Activated CD8-positive, alpha-beta memory T cell treated with anti-CD3 and anti-CD28 coated beads for 4 hours (primary cell): ENCODE results near the gene RASD2.

Source experiments
- DNase-seq, 2 donors: peaks; one replicate each; pipeline ENCODE4 v3.0.0-alpha.2; 2020; ENCODE audit warnings: low read depth in 2 of 2

Gene RASD2

DNA sequence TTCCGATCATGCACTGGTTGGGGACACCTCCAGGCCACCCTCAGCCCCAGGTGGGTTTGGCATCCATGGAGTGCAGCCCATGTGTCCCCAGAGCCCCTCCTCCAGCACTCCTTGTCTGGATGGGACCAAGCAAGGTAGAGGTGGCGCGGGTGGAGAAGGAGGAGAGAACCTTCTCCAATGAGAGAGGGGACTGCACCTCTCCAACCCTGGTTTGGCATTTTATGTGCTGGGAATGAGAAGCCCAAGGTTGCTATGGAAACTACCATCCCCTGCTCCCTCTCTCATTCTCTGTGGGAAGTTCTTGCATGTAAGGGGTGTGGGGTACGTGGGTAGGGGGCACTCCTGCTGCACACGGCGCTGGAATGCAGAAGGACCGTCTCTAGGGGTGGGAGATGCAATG, 21.8 kb upstream of the RASD2 start:
- no peak for DNase-seq

- DNase-seq = no peak
Measured at GRCh38 chr22:35519306-35520000, 21.2 kb upstream of the RASD2 start.

DNA sequence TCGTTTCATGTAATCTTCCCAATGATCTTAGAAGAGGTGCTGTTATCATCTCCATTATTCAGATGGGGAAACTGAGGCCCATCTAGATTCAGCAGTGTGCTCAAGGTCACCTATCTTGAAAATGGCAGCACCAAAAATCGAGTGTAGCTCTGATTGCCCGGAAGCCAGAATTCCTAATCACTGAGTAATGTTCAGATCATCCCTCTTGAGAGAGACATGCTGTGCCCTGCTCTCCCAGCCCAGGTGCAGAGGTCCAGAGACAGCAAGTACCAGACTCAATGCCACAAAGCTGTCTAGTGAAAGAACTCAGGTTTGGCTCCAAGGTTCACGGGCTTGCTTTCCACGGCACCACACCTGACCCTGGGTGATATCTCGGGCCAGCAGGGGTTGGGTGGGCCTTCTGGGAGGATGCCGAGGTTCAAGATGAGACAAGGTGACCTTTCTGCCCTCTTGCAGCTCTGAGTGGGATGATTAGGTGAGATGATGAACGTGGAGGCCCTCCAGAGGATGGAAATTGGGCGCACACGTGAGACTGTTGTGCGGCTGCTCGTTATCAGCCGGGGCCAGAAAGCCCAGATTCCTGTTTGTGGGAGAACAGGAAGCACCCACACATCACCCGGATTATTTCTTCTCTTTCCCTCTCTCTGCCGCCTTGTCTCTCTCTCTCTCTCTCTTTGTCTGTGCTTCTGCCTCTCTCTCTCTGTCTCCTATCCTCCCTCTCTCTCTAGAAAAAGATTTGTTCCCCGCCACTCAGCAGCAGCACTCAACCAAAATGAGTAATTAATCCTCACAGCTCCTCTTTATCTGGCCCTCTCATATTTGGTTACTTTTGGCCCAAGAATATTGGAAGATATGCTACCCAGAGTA, 19.0 kb upstream of the RASD2 start:
- DNase-seq = no peak

- no peak for DNase-seq
Measured at GRCh38 chr22:35522225-35523149, 18.1 kb upstream of the RASD2 start.

DNA sequence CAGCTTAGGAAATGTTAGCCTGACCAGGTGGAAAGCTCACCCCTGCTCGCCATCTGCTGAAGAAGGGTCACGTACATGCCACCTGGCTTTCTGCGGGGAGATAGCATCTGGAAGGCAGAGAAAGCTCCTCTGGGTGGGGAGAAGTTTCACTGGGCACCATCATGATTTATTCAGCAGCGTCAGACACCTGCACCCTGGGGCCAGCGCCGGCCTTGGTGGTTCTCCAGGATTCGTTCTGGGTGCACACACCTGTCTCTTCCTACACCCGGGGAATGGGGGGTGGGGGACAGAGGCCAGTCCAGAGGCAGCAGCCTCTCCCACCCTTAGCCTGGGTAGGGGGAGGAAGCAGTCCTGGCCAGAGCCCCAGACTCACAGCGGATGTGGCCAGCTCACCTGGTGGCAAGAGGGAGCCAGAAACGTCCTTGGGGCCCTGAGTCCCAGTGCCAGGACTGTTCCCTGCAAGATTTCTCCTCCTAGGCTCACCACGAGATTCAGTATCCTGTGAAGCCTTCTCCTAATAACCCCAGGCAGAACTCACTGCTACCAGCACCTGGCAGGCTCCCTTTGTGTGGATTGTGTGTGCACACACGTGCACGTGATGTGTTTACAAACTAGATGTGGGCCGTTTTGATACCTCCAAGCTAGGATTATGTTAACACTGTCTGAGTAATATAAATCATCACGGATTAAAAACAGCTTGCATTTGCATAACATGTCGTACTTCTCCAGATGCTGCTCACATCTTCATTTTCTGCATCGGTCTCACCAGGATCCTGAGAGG, 17.3 kb upstream of the RASD2 start:
- DNase-seq = no peak

DNA sequence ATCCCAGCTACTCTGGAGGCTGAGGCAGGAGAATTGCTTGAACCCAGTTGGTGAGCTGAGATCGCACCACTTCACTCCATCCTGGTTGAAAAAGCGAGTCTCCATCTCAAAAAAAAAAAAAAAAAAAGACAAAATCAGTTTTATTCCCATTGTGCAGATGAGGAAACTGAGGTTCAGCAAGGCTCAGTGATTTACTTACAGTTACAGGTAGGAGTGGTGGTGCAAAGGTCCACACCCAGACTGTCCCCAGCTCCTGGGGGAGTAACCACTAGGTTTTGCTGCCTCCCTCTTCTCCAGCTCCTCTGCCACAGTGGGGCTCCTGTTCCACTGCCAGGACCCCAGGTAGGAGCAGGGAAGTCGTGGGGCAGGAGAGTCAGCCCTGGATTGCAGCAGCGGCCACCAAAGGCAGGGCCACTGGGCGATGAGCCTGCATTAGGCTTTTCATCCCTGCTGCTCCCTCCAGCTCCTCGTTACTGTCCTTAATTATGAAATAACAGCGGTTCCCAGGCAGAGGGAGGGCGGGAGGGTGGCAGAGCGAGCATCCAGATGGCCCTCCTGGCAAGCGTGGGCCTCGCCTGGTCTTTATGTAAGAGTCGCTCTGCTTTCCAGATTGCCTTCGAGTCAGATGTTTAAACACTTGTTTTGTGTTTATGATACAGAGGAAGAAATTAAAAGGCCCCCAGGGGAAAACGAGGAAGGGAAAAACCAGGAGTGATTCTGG, 15.5 kb upstream of the RASD2 start:
- no peak for DNase-seq

DNA sequence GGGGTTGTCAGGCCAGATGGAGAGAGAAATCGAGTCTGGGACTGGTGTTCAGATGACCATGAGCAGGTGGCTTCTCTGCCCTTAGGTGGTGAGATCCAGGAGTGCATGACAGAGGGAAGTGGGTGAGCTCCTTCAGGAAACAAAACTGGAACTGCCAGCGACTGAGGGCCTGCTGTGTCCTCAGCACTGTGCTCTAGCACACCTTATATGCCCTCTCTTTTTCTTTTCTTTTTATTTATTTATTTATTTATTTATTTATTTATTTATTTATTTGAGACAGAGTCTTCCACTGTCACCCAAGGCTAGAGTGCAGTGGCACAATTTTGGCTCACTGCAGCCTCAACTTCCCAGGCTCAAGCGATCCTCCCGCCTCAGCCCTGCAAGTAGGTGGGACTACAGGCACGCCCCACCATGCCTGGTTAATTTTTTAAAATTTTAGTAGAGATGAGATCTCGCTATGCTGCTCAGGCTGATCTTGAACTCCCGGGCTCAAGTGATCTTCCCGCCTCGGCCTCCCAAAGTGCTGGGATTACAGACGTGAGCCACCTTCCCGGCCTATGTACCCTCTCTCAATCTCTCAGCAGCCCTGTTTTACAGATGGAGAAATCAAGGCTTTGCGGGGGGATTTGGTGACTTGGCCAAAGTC, 14.8 kb upstream of the RASD2 start:
- no peak for DNase-seq

GRCh38 chr22:35526333-35526979, 14.2 kb upstream of the RASD2 start:
- no peak for DNase-seq

DNA sequence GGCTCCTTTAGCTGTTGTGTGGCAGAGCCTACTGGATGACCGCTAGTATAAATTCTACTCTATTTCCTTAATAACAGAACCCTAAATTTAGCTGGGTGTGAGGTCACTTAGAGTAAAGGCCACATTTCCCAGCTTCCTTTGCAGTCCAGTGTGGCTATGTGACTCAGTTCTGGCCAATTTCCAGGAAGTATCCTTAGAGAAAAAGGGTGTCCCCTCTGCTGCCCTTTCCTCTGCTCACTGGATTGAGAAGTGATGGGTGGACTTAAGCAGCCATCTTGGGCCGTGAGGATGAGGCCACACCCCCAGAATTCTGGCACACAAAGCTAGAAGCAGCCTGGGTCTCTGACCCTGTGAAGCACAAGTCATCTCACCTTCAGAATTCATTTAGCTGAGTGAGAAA, 11.7 kb upstream of the RASD2 start:
- no peak for DNase-seq

GRCh38 chr22:35530700-35531099, 9.9 kb upstream of the RASD2 start:
- DNase-seq = no peak

GRCh38 chr22:35531202-35531601, 9.4 kb upstream of the RASD2 start:
- DNase-seq = no peak

DNA sequence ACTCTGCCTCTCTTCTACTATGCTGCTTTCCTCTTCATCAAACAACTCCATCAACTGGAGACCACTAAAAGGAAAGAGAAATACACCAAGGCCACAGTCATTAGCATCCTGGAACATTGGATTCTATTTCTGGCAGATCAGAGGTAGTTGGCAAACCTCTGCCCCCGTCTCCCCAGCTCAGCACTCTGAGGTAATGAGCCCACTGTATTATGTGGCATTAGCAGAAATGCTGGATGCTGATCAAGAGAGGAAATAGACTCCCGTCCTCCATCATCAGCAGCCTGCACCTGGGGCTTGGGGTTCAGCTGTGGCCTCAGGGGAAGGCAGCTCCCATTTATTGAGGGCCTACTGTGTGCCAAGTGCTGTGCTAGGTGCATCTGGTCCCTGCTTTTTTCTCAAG, 9.0 kb upstream of the RASD2 start:
- no peak for DNase-seq

- DNase-seq = no peak
Measured at GRCh38 chr22:35533365-35534029, 7.1 kb upstream of the RASD2 start.

DNA sequence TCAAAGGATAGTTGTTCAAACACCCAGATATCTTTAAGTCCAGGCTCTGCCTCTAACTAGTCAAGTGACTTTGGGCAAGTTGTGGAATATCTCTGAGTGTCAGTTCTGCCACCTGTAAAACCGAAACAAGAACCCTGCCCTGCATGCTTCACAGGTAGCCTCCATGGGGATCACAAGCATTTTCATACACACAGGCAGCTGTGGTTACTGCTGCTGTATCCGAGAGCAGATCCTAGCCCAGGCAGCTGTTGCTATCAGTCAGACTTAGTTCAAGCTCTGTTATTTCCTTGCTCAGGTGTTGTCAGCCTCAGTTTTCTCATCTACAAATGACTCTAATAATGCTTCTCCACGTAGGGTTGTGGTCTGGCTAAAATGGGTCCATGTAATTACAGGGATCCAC, 6.5 kb upstream of the RASD2 start:
- no peak for DNase-seq

DNA sequence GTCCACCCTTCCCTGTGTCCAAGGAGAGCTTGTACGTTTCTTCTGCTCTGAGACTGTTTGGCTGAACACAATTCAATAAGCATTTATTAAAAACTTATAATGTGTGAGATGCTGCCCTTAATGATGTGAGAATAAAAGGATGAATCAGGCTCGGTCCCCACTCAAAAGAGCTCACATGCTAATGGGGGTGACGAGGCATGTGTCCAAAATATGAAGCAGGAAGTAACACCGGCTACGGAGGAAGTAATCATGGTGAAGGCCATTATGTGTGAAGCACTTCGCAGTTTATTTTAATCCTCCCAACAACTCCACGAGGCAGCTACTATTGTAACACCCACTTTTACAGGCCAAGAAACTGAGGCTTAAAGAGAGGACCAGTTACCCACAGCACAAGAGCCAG, 3.4 kb upstream of the RASD2 start:
- DNase-seq = no peak

GRCh38 chr22:35538801-35539321, 1.8 kb upstream of the RASD2 start:
- no peak for DNase-seq

- DNase-seq = no peak
Measured at GRCh38 chr22:35539487-35539886, 1.1 kb upstream of the RASD2 start.

- peak; percentile 33 to 51 for DNase-seq
Measured at GRCh38 chr22:35539910-35540594, 579 bp upstream of the RASD2 start.
